Astrocyte of the spinal cord (primary cell): Measurements from ENCODE around the gene CHTF8.

Experiments used
- DNase-seq: peaks from one replicate; pipeline ENCODE4 v3.0.0; 2011; ENCODE audit warnings: low read depth, low spot score
- H3K4me3 ChIP-seq: 2 replicates; pipeline ENCODE4 v1.5.1; 2011; ENCODE audit warnings: low read depth, mild to moderate bottlenecking, low read length, moderate library complexity
- CTCF ChIP-seq: IDR thresholded peaks from 2 replicates; pipeline ENCODE4 v1.5.1; 2012; ENCODE audit warnings: low read depth, mild to moderate bottlenecking, low read length, inconsistent platforms
- in situ Hi-C: cut with HindIII; loops from 2 replicates; pipeline ENCODE4 v1.10.0; 2017; ENCODE audit warnings: low sequenced_read_pairs

CHTF8 gene

GRCh38 chr16:69169607-69170352 lies 37.4 kb upstream of the CHTF8 start:
- no peak for DNase-seq
- H3K4me3 ChIP-seq = no peak overlapping the region
- TF ChIP-seq CTCF = no peak
- in situ Hi-C loops = no loop called here

GRCh38 chr16:69169051-69169450 lies 36.7 kb upstream of the CHTF8 start:
- DNase-seq = no peak
- in situ Hi-C loops = no loop called here
- TF ChIP-seq CTCF = no peak
- no peak overlapping the region for H3K4me3 ChIP-seq

DNA sequence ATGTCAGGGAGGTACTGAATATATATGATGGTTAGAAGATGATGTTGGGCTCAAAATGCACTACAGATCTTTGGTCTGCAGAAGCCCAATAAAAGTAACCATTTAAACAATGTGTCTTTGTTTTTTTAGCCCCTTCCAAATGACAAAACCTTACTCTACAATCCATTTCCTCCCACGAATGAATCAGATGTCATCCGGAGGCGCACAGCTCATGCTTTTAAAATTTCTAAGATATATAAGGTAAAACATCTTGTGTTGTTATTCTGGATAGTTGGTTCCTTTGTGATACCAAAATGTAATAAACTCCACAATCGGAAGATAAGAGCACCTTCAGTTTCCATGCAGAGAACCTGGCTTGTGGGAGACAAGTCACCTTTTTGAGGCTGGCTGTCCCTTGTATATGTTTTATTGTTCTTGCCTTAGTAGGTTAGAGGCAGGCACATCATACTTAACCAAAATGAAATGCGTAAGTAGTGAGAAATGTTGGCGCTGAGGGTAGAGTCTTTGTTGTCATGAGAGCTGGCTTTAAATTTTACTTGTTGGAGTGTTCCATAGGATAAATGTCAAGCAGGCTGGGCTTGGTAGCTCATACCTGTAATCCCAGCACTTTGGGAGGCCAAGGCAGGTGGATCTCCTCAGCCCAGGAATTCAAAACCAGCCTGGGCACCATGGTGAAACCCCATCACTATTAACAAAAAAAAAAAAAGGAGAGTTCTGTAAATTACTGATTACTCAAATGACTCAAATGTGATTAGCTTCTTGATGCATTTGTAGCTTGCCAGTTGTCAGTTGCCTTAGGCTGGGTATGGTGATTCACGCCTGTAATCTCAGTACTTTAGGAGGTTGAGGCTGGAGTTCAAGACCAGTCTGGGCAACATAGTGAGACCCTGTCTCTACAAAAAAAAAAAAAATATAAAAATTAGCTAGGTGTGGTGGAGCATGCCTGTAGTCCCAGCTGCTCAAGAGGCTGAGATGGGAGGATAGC lies 34.9 kb upstream of the CHTF8 start:
- H3K4me3 ChIP-seq = no peak overlapping the region
- peak; percentile 59 for DNase-seq
- no peak for TF ChIP-seq CTCF
- in situ Hi-C loops = no loop called here

GRCh38 chr16:69166221-69166833 lies 33.9 kb upstream of the CHTF8 start:
- no peak overlapping the region for H3K4me3 ChIP-seq
- peak; percentile 95 for DNase-seq
- in situ Hi-C loops = no loop called here
- no peak for TF ChIP-seq CTCF

DNA sequence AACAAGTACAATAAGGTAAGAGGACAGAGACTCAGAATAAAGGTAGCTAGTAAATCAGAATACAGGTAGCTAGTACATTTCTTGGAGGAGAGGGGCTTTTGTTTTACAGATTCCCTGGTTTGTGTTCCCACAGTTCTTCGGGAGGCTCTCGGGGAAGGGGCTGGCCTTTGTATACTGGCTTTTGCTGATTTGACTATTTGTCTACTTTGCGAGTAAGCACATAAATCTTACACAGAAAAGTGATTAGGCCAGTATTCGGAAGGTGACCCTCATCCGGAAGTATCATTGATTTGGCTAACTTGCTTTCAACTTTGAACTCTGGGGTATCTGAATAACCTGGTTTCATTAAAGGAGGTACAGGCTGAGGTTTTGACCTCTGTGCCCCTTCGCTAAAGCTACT lies 33.2 kb upstream of the CHTF8 start:
- no peak for TF ChIP-seq CTCF
- in situ Hi-C loops = no loop called here
- H3K4me3 ChIP-seq = no peak overlapping the region
- no peak for DNase-seq

DNA sequence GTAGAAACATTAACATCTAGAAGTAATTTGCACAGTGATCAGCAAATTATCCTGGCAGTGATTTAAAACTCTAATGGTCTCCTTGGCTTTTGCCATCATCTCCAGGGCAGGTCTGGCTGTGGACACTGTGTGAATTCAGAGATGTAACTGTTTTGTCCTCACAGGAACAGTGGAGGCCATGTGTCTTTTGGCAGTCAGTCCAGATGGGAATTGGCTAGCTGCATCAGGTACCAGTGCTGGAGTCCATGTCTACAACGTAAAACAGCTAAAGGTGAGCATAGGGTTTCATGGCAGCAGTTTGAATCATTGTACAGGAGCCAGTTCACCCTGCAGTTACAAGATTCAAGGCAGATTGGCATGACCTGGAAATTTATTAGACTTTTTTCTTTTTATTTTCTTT lies 27.8 kb upstream of the CHTF8 start:
- DNase-seq = no peak
- in situ Hi-C loops = no loop called here
- H3K4me3 ChIP-seq = no peak overlapping the region
- TF ChIP-seq CTCF = no peak
